ENCODE results near the gene STARD9. TPM values are rescaled to one million over a fixed set of nuclear protein-coding genes. Genes with fewer than 3 reads are reported as not detected.

STARD9 gene
- total and polyA plus RNA-seq, 2 of the 4 experiments (the other 2 are of a cell fraction) = 2.0 to 3.2 TPM

GRCh38 chr15:42688301-42688700, 112.9 kb downstream of the STARD9 start:
- in situ Hi-C loops (cut with MboI; ENCODE audit: low sequenced_read_pairs) (no loop called here), intact Hi-C loops (cut with micrococcal nuclease) (no loop called here), dilution Hi-C loops (cut with HindIII; ENCODE audit: low sequenced_read_pairs, unreplicated experiment) (no loop called here)
- Histone ChIP-seq H3K4me3 (ENCODE audit: insufficient read depth, low read depth, low read length) (no peak overlapping the region), H3K27ac (ENCODE audit: insufficient read depth, low read length) (no peak overlapping the region), H3K14ac (replicated peaks; ENCODE audit: low read depth, low read length) (no peak overlapping the region), H2AFZ (replicated peaks; ENCODE audit: low read length, poor library complexity) (no peak overlapping the region), H4K8ac (ENCODE audit: low read depth in 2 of 2, low read length in 2 of 2) (no peak overlapping the region), H3K79me1 (ENCODE audit: low read depth in 1 of 2, low read length in 2 of 2) (no peaks in the 10 kb centered on the region), H2BK20ac (ENCODE audit: low read depth, low read length) (no peak overlapping the region), H3K23ac (ENCODE audit: low read depth, low read length) (no peak overlapping the region), H3K36me3 (ENCODE audit: control insufficient read depth, insufficient read depth, low read length) (peaks cover 39% of the 10 kb centered on the region), H3K9ac (ENCODE audit: low read depth, low read length) (no peak overlapping the region), H3K9me1 (ENCODE audit: insufficient read depth, low read length) (peaks cover 26% of the 10 kb centered on the region), H3K56ac (ENCODE audit: extremely low read depth, insufficient read depth, low read length) (no peak overlapping the region), H3K27me3 (ENCODE audit: control insufficient read depth, insufficient read depth, low read length) (no peaks in the 10 kb centered on the region), H3K9me3 (ENCODE audit: control insufficient read depth, insufficient read depth, low read length) (no peaks in the 10 kb centered on the region), H4K5ac (ENCODE audit: low read depth, low read length) (no peak overlapping the region), H2AK9ac (replicated peaks; ENCODE audit: low read depth, low read length, poor library complexity) (no peak overlapping the region), H3K4me1 (ENCODE audit: control insufficient read depth, insufficient read depth, low read length) (no peaks in the 10 kb centered on the region), H4K20me1 (ENCODE audit: insufficient read depth, low read length) (no peaks in the 10 kb centered on the region), H3K4me2 (ENCODE audit: low read depth, low read length) (no peak overlapping the region), H2BK120ac (ENCODE audit: low read depth, low read length) (no peak overlapping the region), H3K4ac (ENCODE audit: low read depth, low read length) (no peak overlapping the region), H2BK5ac (ENCODE audit: low read depth, low read length, poor library complexity, severe bottlenecking) (no peak overlapping the region), H3K18ac (ENCODE audit: low read depth, low read length) (no peak overlapping the region), H4K91ac (ENCODE audit: insufficient read depth, low read depth, low read length) (no peak overlapping the region), H2AK5ac (ENCODE audit: low read depth, low read length) (no peak overlapping the region), H2BK15ac (ENCODE audit: low read depth, low read length) (no peak overlapping the region)
- DNase-seq (no peak), ATAC-seq (ENCODE audit: low read depth) (no peak)
- BruUV-seq (replicated peaks) = no TSS peak
- POLR2A ChIA-PET (ENCODE audit: unreplicated experiment) = no interaction called here
- no peak for TF ChIP-seq CEBPB (IDR thresholded peaks at IDR 0.05; ENCODE audit: low read depth, low read length)
- no peak for TF ChIP-seq SMC3 (IDR thresholded peaks at IDR 0.05; ENCODE audit: low read depth, low read length)
- TF ChIP-seq POLR2A (IDR thresholded peaks at IDR 0.05; ENCODE audit: low read depth, low read length) = no peak
- TF ChIP-seq, protein P1, sequence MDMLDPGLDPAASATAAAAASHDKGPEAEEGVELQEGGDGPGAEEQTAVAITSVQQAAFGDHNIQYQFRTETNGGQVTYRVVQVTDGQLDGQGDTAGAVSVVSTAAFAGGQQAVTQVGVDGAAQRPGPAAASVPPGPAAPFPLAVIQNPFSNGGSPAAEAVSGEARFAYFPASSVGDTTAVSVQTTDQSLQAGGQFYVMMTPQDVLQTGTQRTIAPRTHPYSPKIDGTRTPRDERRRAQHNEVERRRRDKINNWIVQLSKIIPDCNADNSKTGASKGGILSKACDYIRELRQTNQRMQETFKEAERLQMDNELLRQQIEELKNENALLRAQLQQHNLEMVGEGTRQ (IDR thresholded peaks at IDR 0.05; ENCODE audit: low read depth, low read length) = no peak
- TF ChIP-seq MAZ (IDR thresholded peaks at IDR 0.05; ENCODE audit: borderline replicate concordance, low read depth, low read length) = no peak
- TF ChIP-seq MAFK (IDR thresholded peaks at IDR 0.05; ENCODE audit: low read depth, low read length) = no peak
- TF ChIP-seq CHD1 (IDR thresholded peaks at IDR 0.05; ENCODE audit: low read depth, low read length) = no peak
- 100% methylated on average over 1 of the region's 3 CpGs; no CpG with 5 or more reads in 1 of the 2 experiments for WGBS, 2 experiments (ENCODE audit: extremely low coverage in 2 of 2, insufficient read length in 1 of 2)
- CTCF ChIA-PET = interaction anchor here (0.6 kb wide), 1 partner anchor 137 kb away, joined by 3 read pairs; no protein-coding TSS in a partner anchor

Measured in IMR-90 (cell line).